Tibial nerve (tissue), 4 donors: Measurements from ENCODE around the gene MYRF.

ENCODE experiments used
- EP300 ChIP-seq, 2 donors: sonication (generic); formaldehyde crosslinking; IDR thresholded peaks; one replicate each; pipeline ENCODE4 v1.6.1; 2017; ENCODE audit warnings: antibody characterized with exemption in 2 of 2, mild to moderate bottlenecking in 1 of 2
- POLR2A ChIP-seq, 2 donors: fragments of 450-650 bp; IDR thresholded peaks; one replicate each; pipeline ENCODE4 v1.6.1; 2017; ENCODE audit warnings: antibody characterized with exemption in 2 of 2, mild to moderate bottlenecking in 2 of 2, moderate library complexity in 2 of 2
- TF ChIP-seq, protein P1 (sequence below), 5 experiments: fragments of 200-600 bp in 3 of 5; fragments of 450-650 bp in 2 of 5; sonication (generic) in 3 of 5; IDR thresholded peaks; one replicate each; pipeline ENCODE4 v1.5.1; 2016 to 2019; ENCODE audit warnings: antibody characterized with exemption in 5 of 5, mild to moderate bottlenecking in 3 of 5, moderate library complexity in 2 of 5

GRCh38 chr11:61779666-61780525 is 27.5 kb downstream of the MYRF start:
- TF ChIP-seq, protein P1, sequence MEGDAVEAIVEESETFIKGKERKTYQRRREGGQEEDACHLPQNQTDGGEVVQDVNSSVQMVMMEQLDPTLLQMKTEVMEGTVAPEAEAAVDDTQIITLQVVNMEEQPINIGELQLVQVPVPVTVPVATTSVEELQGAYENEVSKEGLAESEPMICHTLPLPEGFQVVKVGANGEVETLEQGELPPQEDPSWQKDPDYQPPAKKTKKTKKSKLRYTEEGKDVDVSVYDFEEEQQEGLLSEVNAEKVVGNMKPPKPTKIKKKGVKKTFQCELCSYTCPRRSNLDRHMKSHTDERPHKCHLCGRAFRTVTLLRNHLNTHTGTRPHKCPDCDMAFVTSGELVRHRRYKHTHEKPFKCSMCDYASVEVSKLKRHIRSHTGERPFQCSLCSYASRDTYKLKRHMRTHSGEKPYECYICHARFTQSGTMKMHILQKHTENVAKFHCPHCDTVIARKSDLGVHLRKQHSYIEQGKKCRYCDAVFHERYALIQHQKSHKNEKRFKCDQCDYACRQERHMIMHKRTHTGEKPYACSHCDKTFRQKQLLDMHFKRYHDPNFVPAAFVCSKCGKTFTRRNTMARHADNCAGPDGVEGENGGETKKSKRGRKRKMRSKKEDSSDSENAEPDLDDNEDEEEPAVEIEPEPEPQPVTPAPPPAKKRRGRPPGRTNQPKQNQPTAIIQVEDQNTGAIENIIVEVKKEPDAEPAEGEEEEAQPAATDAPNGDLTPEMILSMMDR (IDR thresholded peaks at IDR 0.05): no peak
- TF ChIP-seq EP300 (IDR thresholded peaks at IDR 0.05): no peak
- no peak for TF ChIP-seq POLR2A (IDR thresholded peaks at IDR 0.05)
